Fibroblast of mammary gland (primary cell): Measurements from ENCODE around the gene NEK10.

Source experiments
- DNase-seq: peaks from one replicate; pipeline ENCODE4 v3.0.0-alpha.2; 2010; ENCODE audit warnings: low read depth
- H3K4me3 ChIP-seq: 2 replicates; pipeline ENCODE4 v1.5.1; 2011; ENCODE audit warnings: low read depth, mild to moderate bottlenecking, low read length, moderate library complexity; ENCODE audit not compliant: control insufficient read depth
- CTCF ChIP-seq: conservative IDR thresholded peaks from 2 replicates; pipeline ENCODE4 v1.5.1; 2011; ENCODE audit warnings: low read depth, low read length, inconsistent platforms; ENCODE audit not compliant: control insufficient read depth, insufficient read depth

NEK10 gene

GRCh38 chr3:27166888-27167287 is 202.3 kb downstream of the NEK10 start:
- H3K4me3 ChIP-seq = no peak overlapping the region
- no peak for TF ChIP-seq CTCF
- DNase-seq = peak; percentile 97

DNA sequence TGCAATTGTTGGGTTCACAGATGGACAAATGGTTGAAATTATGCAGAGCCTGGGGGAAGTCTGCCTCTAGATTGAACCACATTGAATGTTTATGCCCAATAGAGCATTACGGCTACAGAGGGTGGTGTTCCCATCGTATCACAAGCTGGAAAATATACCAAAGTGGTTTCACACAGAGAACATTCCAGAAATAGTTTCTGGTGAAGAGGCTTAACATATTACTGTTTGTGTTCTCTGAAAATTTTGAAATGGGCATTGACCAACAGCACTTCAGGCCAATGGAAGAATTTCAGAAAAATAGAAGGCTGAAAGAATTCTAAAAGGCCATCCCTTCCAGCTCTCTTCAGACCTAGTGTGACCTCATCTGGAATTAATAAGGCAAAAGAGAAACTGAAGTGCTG is 203.9 kb downstream of the NEK10 start:
- TF ChIP-seq CTCF = no peak
- DNase-seq = peak; percentile 83
- no peak overlapping the region for H3K4me3 ChIP-seq

DNA sequence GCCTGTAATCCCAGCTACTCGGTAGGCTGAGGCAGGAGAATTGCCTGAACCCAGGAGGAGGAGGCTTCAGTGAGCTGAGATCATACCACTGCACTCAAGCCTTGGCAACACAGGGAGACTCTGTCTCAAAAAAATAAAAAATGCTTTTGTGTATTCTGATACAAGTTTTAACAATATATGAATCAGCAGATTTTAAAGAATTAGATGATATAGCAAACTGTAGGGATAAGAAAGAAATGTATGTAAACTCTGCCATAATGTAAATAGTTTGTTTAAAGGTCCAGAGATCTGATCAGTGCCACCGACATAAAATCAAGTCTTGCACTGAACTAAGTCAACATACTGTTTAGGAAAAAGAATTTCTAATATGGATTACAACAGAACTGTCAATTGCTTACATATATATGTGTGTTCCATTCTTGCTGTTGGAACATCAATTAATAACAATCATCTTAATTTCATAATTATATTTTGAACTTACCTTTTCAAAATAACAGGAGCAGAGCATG is 208.3 kb downstream of the NEK10 start:
- H3K4me3 ChIP-seq = no peak overlapping the region
- DNase-seq = no peak
- no peak for TF ChIP-seq CTCF

- DNase-seq = peak; percentile 33
- no peak overlapping the region for H3K4me3 ChIP-seq
- TF ChIP-seq CTCF = no peak
These were observed 209.0 kb downstream of the NEK10 start for GRCh38 chr3:27160146-27160545.

DNA sequence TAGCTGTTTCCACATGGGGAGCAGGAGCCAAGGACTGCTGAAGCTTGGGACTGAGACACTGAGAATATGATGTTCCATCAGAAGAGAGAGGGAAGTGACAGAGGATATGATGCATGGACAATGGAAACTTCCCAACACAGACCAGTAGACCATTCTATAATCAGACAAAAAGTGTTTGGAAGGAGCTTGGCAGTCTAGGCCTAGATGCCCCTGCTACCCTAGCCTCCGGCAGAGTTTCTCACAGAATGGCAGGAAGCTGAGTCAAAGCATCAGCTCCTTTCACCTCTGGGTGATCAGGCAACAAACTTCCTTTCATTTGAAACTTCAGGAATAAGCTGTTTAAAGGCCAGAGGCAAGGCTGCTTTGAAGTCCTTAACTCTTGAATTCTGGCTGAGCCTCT is 222.0 kb downstream of the NEK10 start:
- no peak for TF ChIP-seq CTCF
- no peak overlapping the region for H3K4me3 ChIP-seq
- no peak for DNase-seq

GRCh38 chr3:27146786-27147185 is 222.4 kb downstream of the NEK10 start:
- TF ChIP-seq CTCF = no peak
- DNase-seq = no peak
- no peak overlapping the region for H3K4me3 ChIP-seq

GRCh38 chr3:27145719-27146118 is 223.5 kb downstream of the NEK10 start:
- no peak overlapping the region for H3K4me3 ChIP-seq
- TF ChIP-seq CTCF = no peak
- no peak for DNase-seq
